HepG2 (cell line): ENCODE results near the gene CDKN3. TPM values are rescaled to one million over a fixed set of nuclear protein-coding genes. Genes with fewer than 3 reads are reported as not detected.
A peak's percentile ranks its signal among the peaks of the same experiment; 100 is the strongest.

ENCODE experiments used
- BRD4 ChIP-seq: sonication (generic); formaldehyde crosslinking; IDR thresholded peaks from 2 replicates; pipeline ENCODE4 v1.4.0; 2020; ENCODE audit warnings: missing genetic modification reagents
- CEBPB ChIP-seq: IDR thresholded peaks from 2 replicates; pipeline ENCODE4 v1.6.1; 2011; ENCODE audit warnings: low read depth, low read length, improper control_type of control experiment, borderline replicate concordance
- CREB1 ChIP-seq, 2 experiments: fragments of 450-650 bp in 1 of 2; IDR thresholded peaks; 2 replicates each; pipeline ENCODE4 v1.6.1; 2016 to 2017; ENCODE audit warnings: control low read depth in 1 of 2, mild to moderate bottlenecking in 1 of 2, missing compliant biosample characterization in 1 of 2, missing genetic modification characterization in 1 of 2
- FOXA1 ChIP-seq, 2 experiments: fragments of 450-650 bp in 1 of 2; sonication (generic) in 1 of 2; formaldehyde crosslinking in 1 of 2; IDR thresholded peaks; 2 replicates each; pipeline versions ENCODE4 v1.4.0 to v1.6.1; 2016 to 2020; ENCODE audit warnings: missing genetic modification reagents in 1 of 2
- HDAC6 ChIP-seq: fragments of 200-600 bp; sonication (generic); IDR thresholded peaks from 2 replicates; pipeline ENCODE4 v1.7.0; 2017; ENCODE audit warnings: mild to moderate bottlenecking, antibody characterized with exemption, low read length, low read depth
- HNRNPLL ChIP-seq: fragments of 200-400 bp; formaldehyde crosslinking; IDR thresholded peaks from 2 replicates; pipeline ENCODE4 v1.6.1; 2017; ENCODE audit warnings: mild to moderate bottlenecking, low read depth, low read length; ENCODE audit not compliant: poor library complexity, severe bottlenecking
- MYNN ChIP-seq: sonication (generic); formaldehyde crosslinking; IDR thresholded peaks from 2 replicates; pipeline ENCODE4 v1.4.0; 2020; ENCODE audit warnings: mild to moderate bottlenecking, low read depth, missing genetic modification reagents
- NFYB ChIP-seq: sonication (generic); formaldehyde crosslinking; IDR thresholded peaks from 2 replicates; pipeline ENCODE4 v1.4.0; 2020; ENCODE audit warnings: missing genetic modification reagents
- PHB2 ChIP-seq: fragments of 450-650 bp; IDR thresholded peaks from 2 replicates; pipeline ENCODE4 v1.6.1; 2018; ENCODE audit not compliant: partially characterized antibody
- RCOR2 ChIP-seq: IDR thresholded peaks from 2 replicates; pipeline ENCODE4 v1.6.1; 2016; ENCODE audit warnings: missing biosample characterization, missing genetic modification reagents
- SMYD3 ChIP-seq: sonication (generic); formaldehyde crosslinking; IDR thresholded peaks from 2 replicates; pipeline ENCODE4 v1.8.1; 2023; ENCODE audit warnings: mild to moderate bottlenecking, missing genetic modification reagents
- TFE3 ChIP-seq: IDR thresholded peaks from 2 replicates; pipeline ENCODE4 v1.6.1; 2016
- THRA ChIP-seq: sonication (generic); formaldehyde crosslinking; IDR thresholded peaks from 2 replicates; pipeline ENCODE4 v1.4.0; 2020; ENCODE audit warnings: missing genetic modification reagents, borderline replicate concordance
- TOE1 ChIP-seq: sonication (generic); formaldehyde crosslinking; IDR thresholded peaks from 2 replicates; pipeline ENCODE4 v1.4.0; 2020; ENCODE audit warnings: mild to moderate bottlenecking, missing genetic modification reagents
- ZFP91 ChIP-seq: sonication (generic); formaldehyde crosslinking; IDR thresholded peaks from 2 replicates; pipeline ENCODE4 v1.9.0; 2022; ENCODE audit warnings: missing genetic modification reagents, mild to moderate bottlenecking, borderline replicate concordance
- ZNF160 ChIP-seq: sonication (generic); formaldehyde crosslinking; IDR thresholded peaks from 2 replicates; pipeline ENCODE4 v1.8.0; 2022; ENCODE audit warnings: mild to moderate bottlenecking, inconsistent platforms, missing genetic modification reagents
- ZNF674 ChIP-seq: sonication (generic); formaldehyde crosslinking; IDR thresholded peaks from 2 replicates; pipeline ENCODE4 v1.5.0; 2020; ENCODE audit warnings: low read depth, mild to moderate bottlenecking, missing genetic modification reagents
- ZNF710 ChIP-seq: sonication (generic); formaldehyde crosslinking; IDR thresholded peaks from 2 replicates; pipeline ENCODE4 v1.5.0; 2020; ENCODE audit warnings: mild to moderate bottlenecking, missing genetic modification reagents, borderline replicate concordance
- polyA plus RNA-seq, 8 experiments: library from polyadenylated mRNA; depleted of rRNA in 3 of 8; stranded (reverse) in 7 of 8; unstranded in 1 of 8; fragments of >200 nt; fragmentation: Illumina TruSeq in 4 of 8; extraction: Trizol in 4 of 8; gene quantifications; 2 replicates each; pipeline versions ENCODE4 v1.2.1 to v1.2.3, GENCODE V29; 2011 to 2016; ENCODE audit warnings: low read depth in 4 of 8, missing spikeins in 1 of 8, mixed read lengths in 1 of 8; ENCODE audit not compliant: insufficient read depth in 1 of 8
- total RNA-seq, 5 experiments: library from RNA; depleted of rRNA; stranded (reverse); fragments of >200 nt; fragmentation: Illumina TruSeq; extraction: Trizol; gene quantifications; 2 replicates each; pipeline ENCODE4 v1.2.3, GENCODE V29; 2016; ENCODE audit warnings: low read depth in 1 of 5
- TF ChIP-seq, protein P1 (sequence below): sonication (generic); formaldehyde crosslinking; IDR thresholded peaks from 2 replicates; pipeline ENCODE4 v1.4.0; 2020; ENCODE audit warnings: missing genetic modification reagents
- TF ChIP-seq, protein P2 (sequence below): sonication (generic); formaldehyde crosslinking; IDR thresholded peaks from 2 replicates; pipeline ENCODE4 v1.8.1; 2022; ENCODE audit warnings: mild to moderate bottlenecking, missing genetic modification reagents

The CDKN3 gene
- total and polyA plus RNA-seq, 2 of the 13 experiments (the other 11 are each of a cell fraction or from before 2014, with no cell fraction given) = 63.0 to 88.9 TPM

- TF ChIP-seq SMYD3 (CRISPR knock-in tag) (no peak), HDAC6 (no peak), PHB2 (no peak), CREB1 (IDR thresholded peaks at IDR 0.05) (no peak), CREB1 (CRISPR knock-in tag; IDR thresholded peaks at IDR 0.05) (no peak), MYNN (CRISPR knock-in tag) (no peak), FOXA1 (IDR thresholded peaks at IDR 0.05) (no peak), FOXA1 (CRISPR knock-in tag; IDR thresholded peaks at IDR 0.05) (no peak), BRD4 (no peak), TFE3 (CRISPR knock-in tag) (no peak), ZNF674 (no peak), ZNF160 (no peak), CEBPB (0 out of 2 replicates have a peak, but pooled peaks have one; percentile 16), TOE1 (CRISPR knock-in tag) (no peak), ZFP91 (CRISPR knock-in tag) (no peak), THRA (CRISPR knock-in tag) (no peak), HNRNPLL (no peak), ZNF710 (CRISPR knock-in tag) (no peak; the same call in 1 of the 2 replicates), RCOR2 (CRISPR knock-in tag) (no peak), NFYB (peak; percentile 82)
- TF ChIP-seq, protein P1, sequence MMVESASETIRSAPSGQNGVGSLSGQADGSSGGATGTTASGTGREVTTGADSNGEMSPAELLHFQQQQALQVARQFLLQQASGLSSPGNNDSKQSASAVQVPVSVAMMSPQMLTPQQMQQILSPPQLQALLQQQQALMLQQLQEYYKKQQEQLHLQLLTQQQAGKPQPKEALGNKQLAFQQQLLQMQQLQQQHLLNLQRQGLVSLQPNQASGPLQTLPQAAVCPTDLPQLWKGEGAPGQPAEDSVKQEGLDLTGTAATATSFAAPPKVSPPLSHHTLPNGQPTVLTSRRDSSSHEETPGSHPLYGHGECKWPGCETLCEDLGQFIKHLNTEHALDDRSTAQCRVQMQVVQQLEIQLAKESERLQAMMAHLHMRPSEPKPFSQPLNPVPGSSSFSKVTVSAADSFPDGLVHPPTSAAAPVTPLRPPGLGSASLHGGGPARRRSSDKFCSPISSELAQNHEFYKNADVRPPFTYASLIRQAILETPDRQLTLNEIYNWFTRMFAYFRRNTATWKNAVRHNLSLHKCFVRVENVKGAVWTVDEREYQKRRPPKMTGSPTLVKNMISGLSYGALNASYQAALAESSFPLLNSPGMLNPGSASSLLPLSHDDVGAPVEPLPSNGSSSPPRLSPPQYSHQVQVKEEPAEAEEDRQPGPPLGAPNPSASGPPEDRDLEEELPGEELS (CRISPR knock-in tag) = 0 out of 2 replicates have a peak, but pooled peaks have one; percentile 20
- TF ChIP-seq, protein P2, sequence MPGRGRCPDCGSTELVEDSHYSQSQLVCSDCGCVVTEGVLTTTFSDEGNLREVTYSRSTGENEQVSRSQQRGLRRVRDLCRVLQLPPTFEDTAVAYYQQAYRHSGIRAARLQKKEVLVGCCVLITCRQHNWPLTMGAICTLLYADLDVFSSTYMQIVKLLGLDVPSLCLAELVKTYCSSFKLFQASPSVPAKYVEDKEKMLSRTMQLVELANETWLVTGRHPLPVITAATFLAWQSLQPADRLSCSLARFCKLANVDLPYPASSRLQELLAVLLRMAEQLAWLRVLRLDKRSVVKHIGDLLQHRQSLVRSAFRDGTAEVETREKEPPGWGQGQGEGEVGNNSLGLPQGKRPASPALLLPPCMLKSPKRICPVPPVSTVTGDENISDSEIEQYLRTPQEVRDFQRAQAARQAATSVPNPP (CRISPR knock-in tag) = no peak
These were observed 54.4 kb downstream of the CDKN3 start (continued) for GRCh38 chr14:54451121-54451601.
